Measurements from ENCODE around the gene CUEDC1.

DNA sequence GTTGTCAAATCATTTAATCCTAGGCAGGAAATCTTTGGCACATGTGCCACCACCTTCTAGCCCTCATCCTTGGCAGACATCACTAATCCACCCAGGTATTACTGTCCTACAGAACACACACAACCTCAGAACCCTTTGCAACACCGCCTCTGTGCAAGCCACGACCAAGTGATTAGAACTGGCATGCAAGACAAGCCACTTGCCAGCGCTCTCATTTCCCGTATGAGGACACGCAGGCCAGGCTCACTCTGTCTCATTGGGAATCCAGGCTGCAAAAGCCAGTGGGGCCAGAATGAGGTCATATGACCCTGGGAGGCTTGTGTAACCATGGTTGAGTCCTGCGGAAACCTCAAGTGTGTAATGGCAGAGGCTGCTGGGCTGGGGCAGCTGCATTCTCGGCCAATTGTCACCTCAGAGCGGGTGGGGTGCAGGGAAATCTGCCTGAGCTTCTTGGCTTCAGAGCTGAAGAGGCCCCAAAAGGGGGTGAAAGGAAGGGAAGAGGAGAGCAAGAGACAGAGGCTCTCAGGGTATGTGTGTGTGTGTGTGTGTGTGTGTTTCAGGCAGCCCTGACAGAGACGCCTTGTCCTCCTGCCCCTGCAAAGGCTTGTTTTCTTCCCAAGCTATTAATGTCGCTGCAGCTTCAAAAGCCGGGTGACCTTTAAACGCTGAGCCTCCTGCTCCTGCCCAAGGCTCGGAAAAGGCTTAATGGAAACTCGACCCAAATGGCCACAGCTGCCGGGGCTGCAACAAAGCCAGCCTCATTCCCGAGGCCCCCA, 62.2 kb downstream of the CUEDC1 start:
- no peak for TF ChIP-seq EZH2 (IDR thresholded peaks at IDR 0.05; ENCODE audit: borderline replicate concordance)
- TF ChIP-seq, protein P1, sequence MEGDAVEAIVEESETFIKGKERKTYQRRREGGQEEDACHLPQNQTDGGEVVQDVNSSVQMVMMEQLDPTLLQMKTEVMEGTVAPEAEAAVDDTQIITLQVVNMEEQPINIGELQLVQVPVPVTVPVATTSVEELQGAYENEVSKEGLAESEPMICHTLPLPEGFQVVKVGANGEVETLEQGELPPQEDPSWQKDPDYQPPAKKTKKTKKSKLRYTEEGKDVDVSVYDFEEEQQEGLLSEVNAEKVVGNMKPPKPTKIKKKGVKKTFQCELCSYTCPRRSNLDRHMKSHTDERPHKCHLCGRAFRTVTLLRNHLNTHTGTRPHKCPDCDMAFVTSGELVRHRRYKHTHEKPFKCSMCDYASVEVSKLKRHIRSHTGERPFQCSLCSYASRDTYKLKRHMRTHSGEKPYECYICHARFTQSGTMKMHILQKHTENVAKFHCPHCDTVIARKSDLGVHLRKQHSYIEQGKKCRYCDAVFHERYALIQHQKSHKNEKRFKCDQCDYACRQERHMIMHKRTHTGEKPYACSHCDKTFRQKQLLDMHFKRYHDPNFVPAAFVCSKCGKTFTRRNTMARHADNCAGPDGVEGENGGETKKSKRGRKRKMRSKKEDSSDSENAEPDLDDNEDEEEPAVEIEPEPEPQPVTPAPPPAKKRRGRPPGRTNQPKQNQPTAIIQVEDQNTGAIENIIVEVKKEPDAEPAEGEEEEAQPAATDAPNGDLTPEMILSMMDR (IDR thresholded peaks at IDR 0.05; ENCODE audit: poor library complexity) = no peak

Measured in hepatocyte (in vitro differentiated cells).